GM06990 (cell line): Measurements from ENCODE around the gene CCNI2.

Experiments used
- DNase-seq: peaks from one replicate; pipeline ENCODE4 v3.0.0-alpha.2; 2011; ENCODE audit not compliant: insufficient read length; ENCODE audit errors: extremely low read depth
- H3K27me3 ChIP-seq: replicated peaks from 2 replicates; pipeline ENCODE4 v1.6.0; 2011; ENCODE audit warnings: low read length; ENCODE audit not compliant: control insufficient read depth, insufficient read depth
- H3K36me3 ChIP-seq: 2 replicates; pipeline ENCODE4 v1.5.1; 2011; ENCODE audit warnings: low read length; ENCODE audit not compliant: control insufficient read depth, insufficient read depth
- H3K4me3 ChIP-seq: replicated peaks from 2 replicates; pipeline ENCODE4 v1.5.1; 2011; ENCODE audit warnings: low read depth, mild to moderate bottlenecking, control low read depth, low read length
- TF ChIP-seq, protein P1 (sequence below): IDR thresholded peaks from 2 replicates; pipeline ENCODE4 v1.5.1; 2011; ENCODE audit warnings: low read length, control low read depth, mild to moderate bottlenecking, inconsistent platforms; ENCODE audit not compliant: insufficient read depth, poor library complexity, severe bottlenecking

Gene CCNI2

DNA sequence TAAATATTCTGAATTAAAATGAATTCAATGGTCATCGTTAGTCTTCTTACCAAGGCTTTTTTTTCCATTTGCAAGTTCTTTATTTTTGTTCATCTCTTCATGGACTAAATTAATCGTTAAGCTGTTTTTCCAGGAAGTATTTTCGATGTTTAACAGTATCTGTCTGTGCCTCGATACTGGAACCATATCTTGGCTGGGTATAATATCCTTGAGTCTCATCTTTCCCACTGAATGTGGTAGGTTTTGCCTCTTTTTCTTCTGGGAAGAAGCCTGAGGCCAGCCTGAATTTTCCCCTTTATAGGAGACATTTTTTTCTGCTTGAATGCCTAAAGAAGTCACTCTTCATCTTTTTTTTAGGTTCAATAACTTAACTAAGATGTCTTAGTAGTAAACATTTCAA is 33.8 kb downstream of the CCNI2 start:
- no peaks in the 10 kb centered on the region for H3K36me3 ChIP-seq
- no peak for DNase-seq
- no peaks in the 10 kb centered on the region for H3K27me3 ChIP-seq
- TF ChIP-seq, protein P1, sequence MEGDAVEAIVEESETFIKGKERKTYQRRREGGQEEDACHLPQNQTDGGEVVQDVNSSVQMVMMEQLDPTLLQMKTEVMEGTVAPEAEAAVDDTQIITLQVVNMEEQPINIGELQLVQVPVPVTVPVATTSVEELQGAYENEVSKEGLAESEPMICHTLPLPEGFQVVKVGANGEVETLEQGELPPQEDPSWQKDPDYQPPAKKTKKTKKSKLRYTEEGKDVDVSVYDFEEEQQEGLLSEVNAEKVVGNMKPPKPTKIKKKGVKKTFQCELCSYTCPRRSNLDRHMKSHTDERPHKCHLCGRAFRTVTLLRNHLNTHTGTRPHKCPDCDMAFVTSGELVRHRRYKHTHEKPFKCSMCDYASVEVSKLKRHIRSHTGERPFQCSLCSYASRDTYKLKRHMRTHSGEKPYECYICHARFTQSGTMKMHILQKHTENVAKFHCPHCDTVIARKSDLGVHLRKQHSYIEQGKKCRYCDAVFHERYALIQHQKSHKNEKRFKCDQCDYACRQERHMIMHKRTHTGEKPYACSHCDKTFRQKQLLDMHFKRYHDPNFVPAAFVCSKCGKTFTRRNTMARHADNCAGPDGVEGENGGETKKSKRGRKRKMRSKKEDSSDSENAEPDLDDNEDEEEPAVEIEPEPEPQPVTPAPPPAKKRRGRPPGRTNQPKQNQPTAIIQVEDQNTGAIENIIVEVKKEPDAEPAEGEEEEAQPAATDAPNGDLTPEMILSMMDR = no peak
- H3K4me3 ChIP-seq = no peak overlapping the region

DNA sequence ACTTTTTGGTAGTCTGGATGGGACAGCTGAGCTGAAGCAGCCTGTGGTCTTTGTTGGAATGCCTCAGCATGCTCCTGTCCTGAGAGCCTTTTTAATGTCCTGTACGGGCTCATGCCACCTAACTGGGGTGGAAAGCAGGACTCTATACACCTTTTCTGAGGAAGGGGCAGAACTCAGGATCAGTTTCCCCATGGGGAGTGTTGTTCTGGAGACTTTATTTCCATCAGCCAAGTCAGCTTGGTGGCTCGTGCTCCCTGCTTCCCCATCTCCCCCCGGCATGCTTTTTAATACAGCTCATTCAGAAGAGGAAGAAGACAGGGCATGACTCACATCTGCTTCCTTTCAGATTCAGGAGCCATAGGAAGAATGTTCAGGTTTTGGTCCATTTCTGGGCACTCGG is 34.9 kb downstream of the CCNI2 start:
- Histone ChIP-seq H3K27me3 (no peaks in the 10 kb centered on the region), H3K4me3 (no peak overlapping the region), H3K36me3 (no peaks in the 10 kb centered on the region)
- DNase-seq = no peak
- TF ChIP-seq, protein P1 = no peak

DNA sequence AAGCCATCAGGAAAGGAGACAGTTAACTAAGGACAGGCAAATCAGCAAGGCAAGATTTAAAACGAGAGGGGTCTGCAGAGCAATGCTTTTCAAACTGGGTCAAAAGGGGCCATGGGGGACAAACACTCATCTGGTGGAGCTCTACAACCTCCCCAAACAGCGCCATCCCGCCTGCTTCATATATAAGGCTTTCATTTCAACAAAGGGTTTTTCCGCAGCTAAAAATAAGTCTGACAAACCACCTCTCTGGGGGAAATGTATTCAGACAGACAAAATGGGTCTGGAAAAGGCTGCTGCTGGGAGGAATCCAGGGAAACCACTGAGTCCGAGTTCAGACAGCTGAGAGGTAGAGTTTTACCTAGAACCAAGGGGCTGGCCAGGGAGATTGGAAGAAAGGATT is 38.1 kb downstream of the CCNI2 start:
- TF ChIP-seq, protein P1 = no peak
- no peak for DNase-seq
- no peak overlapping the region for H3K4me3 ChIP-seq

DNA sequence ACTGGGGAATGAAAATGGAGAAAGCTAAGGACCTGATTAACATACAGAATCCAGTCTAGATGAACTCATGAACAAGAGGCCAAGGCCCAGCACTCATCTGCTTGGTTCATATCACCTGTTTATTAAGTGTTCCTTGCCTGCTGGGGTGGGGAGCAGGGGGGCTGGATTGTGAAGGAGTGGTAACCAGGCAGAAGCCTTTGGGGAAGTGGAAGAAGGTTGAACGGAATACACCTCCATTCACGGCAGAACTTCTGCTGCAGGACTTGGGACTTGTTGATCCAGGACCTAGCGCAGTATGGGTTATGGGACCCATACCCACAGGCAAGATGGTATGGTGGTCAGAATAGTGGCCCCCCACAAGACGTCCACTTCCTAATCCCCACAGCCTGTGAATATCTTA is 38.6 kb downstream of the CCNI2 start:
- no peak for DNase-seq
- TF ChIP-seq, protein P1 = no peak
- Histone ChIP-seq H3K27me3 (no peaks in the 10 kb centered on the region), H3K4me3 (no peak overlapping the region), H3K36me3 (no peaks in the 10 kb centered on the region)

More for the DNA sequence above, 38.1 kb downstream of the CCNI2 start:
- no peaks in the 10 kb centered on the region for H3K36me3 ChIP-seq
- H3K27me3 ChIP-seq = no peaks in the 10 kb centered on the region

GRCh38 chr5:132787076-132787475 is 39.9 kb downstream of the CCNI2 start:
- no peaks in the 10 kb centered on the region for H3K36me3 ChIP-seq
- TF ChIP-seq, protein P1 = no peak
- H3K4me3 ChIP-seq = no peak overlapping the region
- no peak for DNase-seq
- H3K27me3 ChIP-seq = no peaks in the 10 kb centered on the region

GRCh38 chr5:132788508-132788907 is 41.3 kb downstream of the CCNI2 start:
- no peak for DNase-seq
- TF ChIP-seq, protein P1 = no peak
- Histone ChIP-seq H3K27me3 (no peaks in the 10 kb centered on the region), H3K36me3 (no peaks in the 10 kb centered on the region), H3K4me3 (no peak overlapping the region)
